Ovary (tissue), 9 donors: ENCODE data around the gene HADHA. TPM values are rescaled to one million over a fixed set of nuclear protein-coding genes. Genes with fewer than 3 reads are reported as not detected.
A peak's percentile ranks its signal among the peaks of the same experiment; 100 is the strongest.

Experiments used
- DNase-seq, 5 donors: peaks; one replicate each; pipeline ENCODE4 v3.0.0-alpha.2; 2019 to 2020
- H3K27ac ChIP-seq, 2 donors: fragments of 200-600 bp; one replicate each; pipeline versions ENCODE4 v1.5.1 to v1.8.0; 2019 to 2022
- H3K27me3 ChIP-seq: fragments of 200-600 bp; one replicate; pipeline ENCODE4 v1.8.0; 2022
- H3K36me3 ChIP-seq: fragments of 200-600 bp; sonication (generic); one replicate; pipeline ENCODE4 v1.5.1; 2019
- H3K4me1 ChIP-seq: one replicate; pipeline ENCODE4 v1.8.1; 2013; ENCODE audit warnings: mild to moderate bottlenecking, moderate library complexity; ENCODE audit not compliant: insufficient read depth
- H3K4me3 ChIP-seq: fragments of 200-600 bp; sonication (generic); one replicate; pipeline ENCODE4 v1.5.1; 2017
- H3K9me3 ChIP-seq, 2 donors: fragments of 200-600 bp in 1 of 2; sonication (generic) in 1 of 2; one replicate each; pipeline versions ENCODE4 v1.5.1 to v1.8.1; 2013 to 2019; ENCODE audit warnings: mild to moderate bottlenecking in 1 of 2, moderate library complexity in 1 of 2
- EP300 ChIP-seq: sonication (generic); formaldehyde crosslinking; IDR thresholded peaks from one replicate; pipeline ENCODE4 v1.6.1; 2017; ENCODE audit warnings: antibody characterized with exemption
- POLR2A ChIP-seq: fragments of 450-650 bp; IDR thresholded peaks from one replicate; pipeline ENCODE4 v1.6.1; 2017; ENCODE audit warnings: antibody characterized with exemption, mild to moderate bottlenecking, moderate library complexity
- WGBS, 3 donors: extraction: QIAGEN DNeasy Blood & Tissue Kit in 1 of 3; methylation state at CpG; one replicate each; pipeline versions ENCODE4 v1.1.5 to v1.1.7; 2013 to 2017; 5-methylcytosine and 5-hydroxymethylcytosine counted together
- intact Hi-C, 4 donors: fragments of 100-400 bp; cut with DNase I; formaldehyde crosslinking; loops; one replicate each; pipeline versions ENCODE4 v1.11.0 to v1.15.1; 2022 to 2023
- polyA plus RNA-seq, 2 donors: library from polyadenylated mRNA; stranded (reverse); fragments of 200-250 nt in 1 of 2; fragments of 350-450 nt in 1 of 2; fragmentation: Illumina TruSeq in 1 of 2; extraction: RNeasy Lipid Tissue Mini Kit (QIAGEN cat#74804) in 1 of 2; gene quantifications; one replicate each; pipeline ENCODE4 v1.2.3, GENCODE V29; 2013 to 2014
- total RNA-seq, 7 donors: library from RNA; depleted of rRNA in 2 of 7; stranded (reverse); fragments of >200 nt in 2 of 7; fragmentation: NEBNext Ultra II Directional in 3 of 7; extraction: Animal tissue kit (Norgen Biotek cat#: 25700) in 3 of 7; gene quantifications; one replicate each; pipeline versions ENCODE4 v1.1.0 to v1.2.4, GENCODE V29; 2016 to 2023
- TF ChIP-seq, protein P1 (sequence below), 3 donors: fragments of 450-650 bp in 2 of 3; fragments of 200-600 bp in 1 of 3; IDR thresholded peaks; one replicate each; pipeline versions ENCODE4 v1.5.1 to v1.8.0; 2016 to 2022; ENCODE audit warnings: antibody characterized with exemption in 3 of 3, mild to moderate bottlenecking in 1 of 3
- donor health status: DM: no; HTN: no; CAD: no; lungs with moderate emphysema.
- donor health status: DM: no; HTN: no; CAD: no.
- donor health status: Bipolar disorder and iron deficiency.
- donor health status: DM: yes; HTN: yes; CAD: no.
- donor health status: DM: no; HTN: no; CAD: no.
- donor health status: DM: yes; HTN: yes; CAD: no.

The HADHA gene
- total and polyA plus RNA-seq, 9 donors: 85.2 to 290 (median 129) TPM

DNA sequence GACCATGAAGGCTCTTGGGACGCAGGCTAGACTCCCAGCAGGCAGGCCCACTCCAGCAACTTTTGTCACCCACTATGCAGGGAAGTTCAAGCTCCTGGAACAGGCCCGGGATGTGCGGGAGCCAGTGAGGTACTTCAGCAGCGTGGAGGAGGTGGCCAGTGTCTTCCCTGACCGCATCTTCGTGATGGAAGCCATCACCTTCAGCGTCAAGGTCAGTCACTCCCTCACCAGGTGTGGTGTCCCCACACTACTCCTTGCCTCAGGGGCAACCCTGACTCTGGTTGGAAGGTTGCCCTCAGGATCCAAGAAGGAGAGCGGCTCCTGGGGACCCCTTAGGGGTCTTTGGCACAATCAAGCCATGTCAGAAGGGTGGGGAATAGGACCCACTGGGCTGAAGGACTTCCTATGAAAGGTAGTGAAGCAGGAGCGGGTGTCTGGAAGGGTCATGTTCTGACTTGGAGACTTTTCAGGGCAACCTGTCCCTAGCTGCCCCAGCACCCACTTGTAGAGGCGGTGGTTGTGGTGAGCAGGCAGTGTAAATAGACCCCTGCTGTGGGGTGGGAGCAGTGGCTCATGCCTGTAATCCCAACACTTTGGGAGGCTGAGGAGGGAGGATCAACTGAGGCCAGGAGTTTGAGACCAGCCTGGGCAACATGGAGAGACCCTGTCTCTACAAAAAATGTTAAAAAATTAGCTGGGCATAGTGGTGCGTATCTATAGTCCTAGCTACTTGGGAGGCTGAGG, 61.4 kb downstream of the HADHA start:
- intact Hi-C loops: no loop called here
- no peak overlapping the region for H3K27ac ChIP-seq
- no peak for DNase-seq
- no peaks in the 10 kb centered on the region for H3K27me3 ChIP-seq
- TF ChIP-seq POLR2A: no peak
- TF ChIP-seq EP300: no peak
- no peaks in the 10 kb centered on the region for H3K9me3 ChIP-seq
- H3K4me1 ChIP-seq: peaks cover 13% of the 10 kb centered on the region
- 94 to 95% (median 94%) methylated on average over 11 of the region's 11 CpGs for WGBS, 3 donors
- H3K36me3 ChIP-seq: no peaks in the 10 kb centered on the region
- H3K4me3 ChIP-seq: no peak overlapping the region

DNA sequence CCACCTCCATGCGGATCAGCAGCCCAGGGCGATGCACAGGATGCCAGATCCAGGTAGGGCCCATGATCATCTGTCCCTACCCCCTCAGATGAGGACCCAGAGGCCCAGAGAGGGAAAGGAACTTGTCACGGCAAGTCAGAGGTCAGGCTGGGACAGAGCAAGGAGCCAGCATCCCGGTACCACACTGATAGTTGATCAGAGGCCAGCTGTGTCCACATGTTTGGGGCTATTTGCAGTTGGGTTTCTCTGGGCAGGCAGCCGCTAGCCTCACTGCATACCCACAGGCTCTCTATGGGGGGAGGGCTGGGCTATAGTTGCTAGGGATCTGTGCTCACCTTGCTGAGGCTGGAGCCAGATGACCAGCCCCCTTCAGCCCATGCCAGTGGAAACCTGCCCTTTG, 62.0 kb downstream of the HADHA start:
- DNase-seq: no peak
- Histone ChIP-seq H3K4me3 (no peak overlapping the region), H3K4me1 (peaks cover 13% of the 10 kb centered on the region), H3K36me3 (no peaks in the 10 kb centered on the region), H3K27ac (no peak overlapping the region), H3K9me3 (no peaks in the 10 kb centered on the region), H3K27me3 (no peaks in the 10 kb centered on the region)
- TF ChIP-seq POLR2A (no peak), EP300 (no peak)
- TF ChIP-seq, protein P1, sequence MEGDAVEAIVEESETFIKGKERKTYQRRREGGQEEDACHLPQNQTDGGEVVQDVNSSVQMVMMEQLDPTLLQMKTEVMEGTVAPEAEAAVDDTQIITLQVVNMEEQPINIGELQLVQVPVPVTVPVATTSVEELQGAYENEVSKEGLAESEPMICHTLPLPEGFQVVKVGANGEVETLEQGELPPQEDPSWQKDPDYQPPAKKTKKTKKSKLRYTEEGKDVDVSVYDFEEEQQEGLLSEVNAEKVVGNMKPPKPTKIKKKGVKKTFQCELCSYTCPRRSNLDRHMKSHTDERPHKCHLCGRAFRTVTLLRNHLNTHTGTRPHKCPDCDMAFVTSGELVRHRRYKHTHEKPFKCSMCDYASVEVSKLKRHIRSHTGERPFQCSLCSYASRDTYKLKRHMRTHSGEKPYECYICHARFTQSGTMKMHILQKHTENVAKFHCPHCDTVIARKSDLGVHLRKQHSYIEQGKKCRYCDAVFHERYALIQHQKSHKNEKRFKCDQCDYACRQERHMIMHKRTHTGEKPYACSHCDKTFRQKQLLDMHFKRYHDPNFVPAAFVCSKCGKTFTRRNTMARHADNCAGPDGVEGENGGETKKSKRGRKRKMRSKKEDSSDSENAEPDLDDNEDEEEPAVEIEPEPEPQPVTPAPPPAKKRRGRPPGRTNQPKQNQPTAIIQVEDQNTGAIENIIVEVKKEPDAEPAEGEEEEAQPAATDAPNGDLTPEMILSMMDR (IDR thresholded peaks at IDR 0.05): no peak
- intact Hi-C loops: no loop called here
- 83 to 85% (median 83%) methylated on average over 5 of the region's 5 CpGs for WGBS, 3 donors

DNA sequence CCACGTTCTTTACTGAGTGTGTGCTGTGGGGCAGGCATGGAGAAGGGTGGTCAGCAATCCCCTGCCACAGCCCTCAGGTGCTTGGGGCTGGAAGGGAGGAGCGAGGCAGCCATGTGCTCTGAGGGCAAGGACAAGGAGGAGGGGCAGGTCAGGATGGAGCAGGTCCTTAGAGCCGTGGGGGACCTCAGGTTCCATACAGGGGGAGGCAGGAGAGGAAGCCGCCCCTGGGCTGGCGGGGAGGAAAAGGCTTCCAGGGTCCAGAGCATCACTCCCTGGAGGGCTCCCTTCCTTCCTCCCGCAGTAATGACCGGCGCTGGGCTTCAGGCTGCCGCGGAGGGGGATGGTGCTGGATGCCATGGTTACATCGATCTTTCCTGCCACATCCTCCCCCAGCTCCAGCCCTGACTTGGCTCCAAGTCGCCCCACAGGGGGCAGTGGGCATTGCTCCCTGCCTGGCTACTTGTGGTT, 65.0 kb downstream of the HADHA start:
- WGBS, 3 donors: 21 to 25% (median 23%) methylated on average over 10 to 12 of the region's 12 CpGs
- intact Hi-C loops: no loop called here
- H3K4me1 ChIP-seq: peaks cover 8% of the 10 kb centered on the region
- H3K27ac ChIP-seq: no peak overlapping the region
- no peaks in the 10 kb centered on the region for H3K27me3 ChIP-seq
- H3K36me3 ChIP-seq: no peaks in the 10 kb centered on the region
- H3K4me3 ChIP-seq: no peak overlapping the region
- no peak for DNase-seq
- TF ChIP-seq, protein P1 (IDR thresholded peaks at IDR 0.05): no peak
- no peak for TF ChIP-seq POLR2A
- TF ChIP-seq EP300: no peak
- H3K9me3 ChIP-seq: no peaks in the 10 kb centered on the region

DNA sequence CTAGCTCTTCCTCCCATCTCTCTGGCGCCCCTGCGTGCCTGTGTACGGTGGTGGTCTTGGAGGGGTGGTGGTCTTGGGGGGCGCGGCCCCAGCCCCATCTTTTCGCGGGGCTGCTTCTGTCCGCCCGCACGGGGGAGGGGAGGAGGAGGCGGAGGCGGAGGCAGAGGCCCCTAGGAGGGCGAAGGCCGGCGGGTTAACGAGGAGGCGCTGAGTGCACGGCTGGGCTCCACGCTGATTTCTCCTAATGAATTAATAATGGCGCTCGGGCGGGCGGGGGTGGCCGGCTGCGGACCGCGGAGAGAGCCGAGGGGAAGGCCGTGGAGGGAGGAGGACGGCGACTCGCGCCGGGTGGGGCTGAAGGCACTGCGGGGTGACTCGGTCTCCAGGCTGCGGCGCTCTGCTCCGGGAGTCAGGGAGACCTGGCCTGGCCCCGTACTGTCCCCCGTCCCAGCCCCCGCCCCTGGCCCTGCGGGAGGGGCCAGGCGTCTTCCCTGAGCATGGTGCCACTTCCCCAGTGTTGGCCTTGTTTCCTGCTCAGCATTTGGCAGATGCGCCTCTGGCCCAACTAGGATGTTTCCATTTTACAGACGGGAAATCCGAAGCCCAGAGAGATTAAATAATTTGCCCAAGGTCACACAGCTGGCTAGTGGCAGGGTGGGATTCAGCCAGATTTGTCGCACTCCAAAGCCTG, 65.5 kb downstream of the HADHA start:
- peak overlapping the region; percentile 29 for H3K4me3 ChIP-seq
- H3K27ac ChIP-seq: no peak overlapping the region
- intact Hi-C loops: no loop called here
- H3K27me3 ChIP-seq: no peaks in the 10 kb centered on the region
- DNase-seq: peak in 2 of 5 donors; percentile 41 to 61
- no peaks in the 10 kb centered on the region for H3K36me3 ChIP-seq
- H3K9me3 ChIP-seq: no peaks in the 10 kb centered on the region
- peaks cover 5% of the 10 kb centered on the region for H3K4me1 ChIP-seq
- 2 to 8% (median 2%) methylated on average over 23 to 48 of the region's 48 CpGs for WGBS, 3 donors
- TF ChIP-seq, protein P1 (IDR thresholded peaks at IDR 0.05): no peak
- TF ChIP-seq POLR2A (no peak), EP300 (no peak)

DNA sequence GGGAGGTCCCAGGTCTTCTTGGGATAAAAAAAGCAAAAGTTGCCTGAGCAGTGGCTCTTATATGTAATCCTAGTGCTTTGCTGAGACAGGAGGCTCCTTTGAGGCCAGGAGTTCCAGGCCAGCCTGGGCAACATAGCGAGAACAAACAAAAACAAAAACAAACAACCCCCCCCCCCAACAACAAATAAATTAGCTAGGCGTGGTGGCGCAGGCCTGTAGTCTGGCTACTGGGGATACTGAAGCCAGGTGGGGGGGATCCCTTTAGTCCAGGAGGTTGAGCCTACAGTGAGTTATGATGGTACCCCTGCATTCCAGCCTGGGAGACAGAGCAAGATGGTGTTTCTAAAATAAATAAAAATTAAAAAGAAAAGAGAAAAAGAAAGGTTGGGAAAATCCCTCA, 66.2 kb downstream of the HADHA start:
- Histone ChIP-seq H3K4me1 (peaks cover 5% of the 10 kb centered on the region), H3K27me3 (no peaks in the 10 kb centered on the region), H3K4me3 (no peak overlapping the region), H3K9me3 (no peaks in the 10 kb centered on the region), H3K27ac (no peak overlapping the region), H3K36me3 (no peaks in the 10 kb centered on the region)
- DNase-seq: no peak
- WGBS, 3 donors: 93 to 100% (median 93%) methylated on average over 3 of the region's 3 CpGs
- intact Hi-C loops: no loop called here
- TF ChIP-seq, protein P1 (IDR thresholded peaks at IDR 0.05): no peak
- TF ChIP-seq POLR2A (no peak), EP300 (no peak)
